ENCODE data around the gene MEG3. TPM values are rescaled to one million over a fixed set of nuclear protein-coding genes. Genes with fewer than 3 reads are reported as not detected.

The MEG3 gene
- total and polyA plus RNA-seq, 12 donors = 86.6 to 8,129 (median 728) TPM

GRCh38 chr14:100802766-100803165 lies 23.2 kb upstream of the MEG3 start:
- intact Hi-C loops (cut with DNase I) = no loop called here
- Histone ChIP-seq H3K4me1 (replicated peaks in 1 of 2) (no peaks in the 10 kb centered on the region), H3K36me3 (replicated peaks in 1 of 2) (no peaks in the 10 kb centered on the region), H3K27ac (no peak overlapping the region), H3K9me3 (replicated peaks in 1 of 3) (no peaks in the 10 kb centered on the region), H3K4me3 (no peak overlapping the region), H3K27me3 (no peaks in the 10 kb centered on the region)
- no peak for DNase-seq
- WGBS, 4 donors = 72 to 92% (median 87%) methylated on average over 5 of the region's 5 CpGs
- TF ChIP-seq CTCF (IDR thresholded peaks at IDR 0.05) = no peak
- TF ChIP-seq POLR2A (IDR thresholded peaks at IDR 0.05) = no peak

GRCh38 chr14:100803226-100803625 lies 22.7 kb upstream of the MEG3 start:
- Histone ChIP-seq H3K4me3 (no peak overlapping the region), H3K36me3 (replicated peaks in 1 of 2) (no peaks in the 10 kb centered on the region), H3K9me3 (replicated peaks in 1 of 3) (no peaks in the 10 kb centered on the region), H3K27me3 (no peaks in the 10 kb centered on the region), H3K4me1 (replicated peaks in 1 of 2) (no peaks in the 10 kb centered on the region), H3K27ac (no peak overlapping the region)
- intact Hi-C loops (cut with DNase I) = no loop called here
- TF ChIP-seq CTCF (IDR thresholded peaks at IDR 0.05) (no peak), POLR2A (IDR thresholded peaks at IDR 0.05) (no peak)
- peak in 2 of 7 donors; percentile 29 to 43 for DNase-seq
- WGBS, 4 donors = 55 to 83% (median 74%) methylated on average over 8 of the region's 8 CpGs

- Histone ChIP-seq H3K27ac (no peak overlapping the region), H3K4me1 (replicated peaks in 1 of 2) (no peaks in the 10 kb centered on the region), H3K27me3 (no peaks in the 10 kb centered on the region), H3K36me3 (replicated peaks in 1 of 2) (no peaks in the 10 kb centered on the region), H3K9me3 (replicated peaks in 1 of 3) (no peaks in the 10 kb centered on the region), H3K4me3 (no peak overlapping the region)
- WGBS, 4 donors = 88 to 94% (median 92%) methylated on average over 8 to 14 of the region's 14 CpGs
- DNase-seq = no peak
- TF ChIP-seq POLR2A (IDR thresholded peaks at IDR 0.05) (no peak), CTCF (IDR thresholded peaks at IDR 0.05) (no peak)
- intact Hi-C loops (cut with DNase I) = no loop called here
Observed at GRCh38 chr14:100803676-100804075, 22.2 kb upstream of the MEG3 start.

DNA sequence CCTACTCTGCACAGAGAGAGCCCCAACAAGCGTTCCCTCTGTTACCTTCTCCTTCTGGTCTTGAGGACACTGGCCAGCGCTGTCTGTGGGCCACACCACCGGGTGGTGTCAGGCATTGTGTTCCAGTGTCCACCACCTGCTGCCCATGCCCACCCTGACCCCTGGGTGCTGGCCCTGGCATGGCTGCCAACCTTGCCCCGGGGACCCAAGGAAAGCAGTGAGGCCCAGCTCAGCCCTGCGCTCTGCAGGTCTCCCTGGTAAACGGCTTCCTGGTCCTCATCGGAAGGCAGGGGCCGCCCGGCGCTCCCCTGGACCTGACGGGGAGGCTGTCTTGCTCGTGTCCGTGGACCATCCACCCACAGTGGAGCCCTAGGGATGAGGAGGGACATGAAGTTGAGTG lies 21.8 kb upstream of the MEG3 start:
- intact Hi-C loops (cut with DNase I) = no loop called here
- Histone ChIP-seq H3K36me3 (replicated peaks in 1 of 2) (no peaks in the 10 kb centered on the region), H3K27ac (no peak overlapping the region), H3K4me1 (replicated peaks in 1 of 2) (no peaks in the 10 kb centered on the region), H3K27me3 (no peaks in the 10 kb centered on the region), H3K9me3 (replicated peaks in 1 of 3) (no peaks in the 10 kb centered on the region), H3K4me3 (no peak overlapping the region)
- 91 to 95% (median 93%) methylated on average over 11 to 13 of the region's 13 CpGs for WGBS, 4 donors
- no peak for DNase-seq
- no peak for TF ChIP-seq CTCF (IDR thresholded peaks at IDR 0.05)
- no peak for TF ChIP-seq POLR2A (IDR thresholded peaks at IDR 0.05)

Measured in adrenal gland (tissue), 12 donors.